NCI-H1105 treated with DMSO at 0.1 percent for 48 hours (cell line): ENCODE measurements around the gene CGNL1.

ENCODE experiments used
- DNase-seq: peaks from one replicate; lab custom pipeline; 2025; lab: John Stamatoyannopoulos, UW

The CGNL1 gene, protein sequence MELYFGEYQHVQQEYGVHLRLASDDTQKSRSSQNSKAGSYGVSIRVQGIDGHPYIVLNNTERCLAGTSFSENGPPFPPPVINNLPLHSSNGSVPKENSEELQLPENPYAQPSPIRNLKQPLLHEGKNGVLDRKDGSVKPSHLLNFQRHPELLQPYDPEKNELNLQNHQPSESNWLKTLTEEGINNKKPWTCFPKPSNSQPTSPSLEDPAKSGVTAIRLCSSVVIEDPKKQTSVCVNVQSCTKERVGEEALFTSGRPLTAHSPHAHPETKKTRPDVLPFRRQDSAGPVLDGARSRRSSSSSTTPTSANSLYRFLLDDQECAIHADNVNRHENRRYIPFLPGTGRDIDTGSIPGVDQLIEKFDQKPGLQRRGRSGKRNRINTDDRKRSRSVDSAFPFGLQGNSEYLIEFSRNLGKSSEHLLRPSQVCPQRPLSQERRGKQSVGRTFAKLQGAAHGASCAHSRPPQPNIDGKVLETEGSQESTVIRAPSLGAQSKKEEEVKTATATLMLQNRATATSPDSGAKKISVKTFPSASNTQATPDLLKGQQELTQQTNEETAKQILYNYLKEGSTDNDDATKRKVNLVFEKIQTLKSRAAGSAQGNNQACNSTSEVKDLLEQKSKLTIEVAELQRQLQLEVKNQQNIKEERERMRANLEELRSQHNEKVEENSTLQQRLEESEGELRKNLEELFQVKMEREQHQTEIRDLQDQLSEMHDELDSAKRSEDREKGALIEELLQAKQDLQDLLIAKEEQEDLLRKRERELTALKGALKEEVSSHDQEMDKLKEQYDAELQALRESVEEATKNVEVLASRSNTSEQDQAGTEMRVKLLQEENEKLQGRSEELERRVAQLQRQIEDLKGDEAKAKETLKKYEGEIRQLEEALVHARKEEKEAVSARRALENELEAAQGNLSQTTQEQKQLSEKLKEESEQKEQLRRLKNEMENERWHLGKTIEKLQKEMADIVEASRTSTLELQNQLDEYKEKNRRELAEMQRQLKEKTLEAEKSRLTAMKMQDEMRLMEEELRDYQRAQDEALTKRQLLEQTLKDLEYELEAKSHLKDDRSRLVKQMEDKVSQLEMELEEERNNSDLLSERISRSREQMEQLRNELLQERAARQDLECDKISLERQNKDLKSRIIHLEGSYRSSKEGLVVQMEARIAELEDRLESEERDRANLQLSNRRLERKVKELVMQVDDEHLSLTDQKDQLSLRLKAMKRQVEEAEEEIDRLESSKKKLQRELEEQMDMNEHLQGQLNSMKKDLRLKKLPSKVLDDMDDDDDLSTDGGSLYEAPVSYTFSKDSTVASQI

DNA sequence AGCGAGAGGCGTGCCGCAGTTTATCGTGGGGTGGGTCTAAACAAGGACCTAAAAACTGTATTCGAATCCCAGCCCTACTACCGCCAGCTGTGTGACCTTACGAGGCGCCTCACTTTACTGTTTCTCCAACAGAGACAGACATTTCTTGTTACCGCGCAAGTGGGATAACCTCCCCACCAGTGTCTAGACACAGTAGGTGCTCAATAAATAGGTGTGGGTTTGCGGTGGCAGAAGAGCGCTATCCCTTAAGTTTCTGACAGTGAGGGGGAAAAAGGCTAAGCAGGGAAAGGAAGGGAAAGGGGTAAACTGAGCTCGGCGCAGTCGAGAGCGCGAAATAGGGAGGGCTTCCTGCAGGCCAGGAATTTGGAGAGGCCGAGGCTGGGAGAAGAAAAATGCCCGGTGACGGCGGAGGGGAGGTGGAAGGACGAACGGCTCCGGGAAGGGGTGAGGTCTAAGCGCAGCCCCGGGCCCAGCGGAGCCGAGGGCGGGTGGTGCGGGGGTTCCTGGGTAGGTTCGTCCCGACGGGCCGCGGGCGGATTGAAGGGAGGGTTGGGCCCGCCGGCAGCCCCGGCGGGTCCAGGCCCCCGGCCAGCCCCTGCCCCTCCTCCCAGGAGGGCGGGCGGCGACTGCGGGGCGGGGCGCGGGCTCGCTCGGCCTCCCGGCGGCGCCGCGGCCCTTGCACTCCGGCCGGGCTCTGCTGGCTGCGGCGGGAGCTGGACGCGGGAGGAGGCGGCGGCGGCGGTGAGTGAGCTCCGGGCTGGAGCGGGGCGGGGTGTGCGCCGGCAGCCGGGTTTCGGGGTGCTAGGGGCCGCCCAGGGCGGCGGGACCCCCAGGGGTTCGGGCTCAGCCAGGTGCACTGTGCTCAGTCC is at the start of gene CGNL1:
TSS of gene CGNL1 (plus strand) at position 679 of the 869 bp plus-strand sequence. CDS start 61,495 bp downstream, outside the sequence.
- DNase-seq: no peak

DNA sequence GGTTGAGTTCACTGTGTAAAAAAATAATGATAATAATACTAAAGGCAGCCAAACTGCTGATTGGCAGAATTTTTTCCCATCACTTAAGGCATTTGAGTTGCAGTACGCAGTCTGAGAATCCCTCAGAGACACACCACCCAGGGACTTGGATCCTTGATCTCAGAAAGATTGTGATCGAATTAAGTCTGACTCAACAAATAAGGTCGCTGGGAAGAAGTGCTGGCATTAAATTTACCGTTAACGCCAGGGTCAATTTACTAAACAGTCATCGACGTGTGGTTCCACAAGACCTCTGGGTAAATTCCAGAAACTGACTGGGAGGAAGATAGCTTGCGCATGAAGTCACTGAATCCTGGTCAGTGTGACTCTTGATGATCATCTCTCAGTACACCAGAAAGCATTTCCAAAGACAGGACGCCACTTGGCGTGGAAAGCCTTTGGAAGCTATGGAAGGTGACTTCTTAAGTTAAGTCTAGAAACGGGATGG is 48.3 kb upstream of the CGNL1 start:
- no peak for DNase-seq

DNA sequence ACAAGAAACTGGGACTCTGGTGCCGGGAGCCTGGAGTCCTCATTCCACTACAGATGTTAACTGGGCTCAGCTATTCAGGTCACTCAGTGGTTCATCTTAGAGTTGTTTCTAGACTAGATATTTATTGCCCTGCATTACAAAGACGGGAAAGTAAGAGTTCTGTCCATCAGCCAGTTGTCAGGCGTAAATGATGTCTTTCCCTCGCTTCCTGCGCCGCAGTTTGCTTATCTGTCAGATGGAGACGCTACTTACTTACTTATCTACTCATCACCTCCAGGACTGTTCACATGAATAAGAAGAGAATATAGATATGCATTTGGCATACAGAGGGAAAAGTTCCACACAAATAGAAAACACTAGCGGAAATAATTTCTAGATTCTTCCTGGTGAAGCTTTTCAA is 47.8 kb upstream of the CGNL1 start:
- DNase-seq: no peak

DNA sequence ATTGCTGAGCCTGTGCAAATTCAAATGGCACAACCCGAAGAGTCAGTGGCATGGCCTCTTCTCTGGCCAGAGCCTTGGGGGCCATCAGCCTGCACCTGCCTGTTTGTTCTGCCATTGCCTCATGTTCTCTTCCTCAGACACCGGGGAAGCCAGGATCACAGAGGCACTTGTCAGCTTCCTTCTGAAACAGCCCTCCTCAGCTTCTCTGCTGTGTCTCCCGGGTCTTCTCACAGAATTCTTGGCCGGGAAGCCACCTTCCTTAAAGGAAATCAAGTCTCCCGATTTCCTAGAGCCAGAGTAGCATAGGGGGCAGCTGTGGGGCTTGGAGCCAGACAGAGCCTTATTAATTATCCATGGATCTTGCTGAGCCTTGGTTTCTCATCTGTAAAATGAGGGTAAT is 47.4 kb upstream of the CGNL1 start:
- DNase-seq: no peak

DNA sequence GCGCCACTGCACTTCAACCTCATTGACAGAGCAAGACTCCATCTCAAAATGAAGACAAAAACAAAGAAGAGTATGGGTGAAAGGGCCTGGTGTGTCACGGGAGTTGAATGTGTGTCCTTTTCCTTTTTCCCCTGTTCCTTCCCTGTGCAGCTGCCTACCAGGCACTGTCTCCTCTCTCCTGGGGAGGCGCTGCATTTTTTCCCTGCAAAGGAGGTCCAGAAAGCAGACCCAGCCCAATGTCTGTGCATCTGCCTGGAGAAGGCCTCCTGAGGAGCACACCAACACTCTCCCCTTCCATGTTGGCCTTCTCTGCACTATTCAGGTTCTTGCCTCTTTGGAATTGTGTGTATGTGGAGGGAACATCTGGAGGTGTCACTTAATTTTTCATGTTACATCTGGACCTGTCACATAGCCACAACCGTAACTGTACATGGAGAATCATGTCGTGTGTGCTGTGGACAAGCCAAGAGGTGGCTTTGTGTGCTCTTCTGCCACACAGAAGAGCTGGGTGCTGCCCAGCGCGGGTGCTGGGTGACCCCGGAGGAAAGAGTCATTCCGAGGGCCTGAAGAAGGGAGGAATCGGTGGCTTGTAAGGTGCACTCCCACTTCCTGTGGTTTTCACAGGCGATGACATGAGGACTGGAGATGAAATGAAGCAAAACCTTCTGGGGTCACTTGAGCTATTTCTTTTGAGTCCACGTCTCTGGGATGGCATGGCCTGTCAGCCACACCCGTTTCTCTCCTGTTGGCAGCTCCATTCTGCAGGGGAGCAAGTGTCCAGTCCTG is 46.5 kb upstream of the CGNL1 start:
- DNase-seq: no peak

DNA sequence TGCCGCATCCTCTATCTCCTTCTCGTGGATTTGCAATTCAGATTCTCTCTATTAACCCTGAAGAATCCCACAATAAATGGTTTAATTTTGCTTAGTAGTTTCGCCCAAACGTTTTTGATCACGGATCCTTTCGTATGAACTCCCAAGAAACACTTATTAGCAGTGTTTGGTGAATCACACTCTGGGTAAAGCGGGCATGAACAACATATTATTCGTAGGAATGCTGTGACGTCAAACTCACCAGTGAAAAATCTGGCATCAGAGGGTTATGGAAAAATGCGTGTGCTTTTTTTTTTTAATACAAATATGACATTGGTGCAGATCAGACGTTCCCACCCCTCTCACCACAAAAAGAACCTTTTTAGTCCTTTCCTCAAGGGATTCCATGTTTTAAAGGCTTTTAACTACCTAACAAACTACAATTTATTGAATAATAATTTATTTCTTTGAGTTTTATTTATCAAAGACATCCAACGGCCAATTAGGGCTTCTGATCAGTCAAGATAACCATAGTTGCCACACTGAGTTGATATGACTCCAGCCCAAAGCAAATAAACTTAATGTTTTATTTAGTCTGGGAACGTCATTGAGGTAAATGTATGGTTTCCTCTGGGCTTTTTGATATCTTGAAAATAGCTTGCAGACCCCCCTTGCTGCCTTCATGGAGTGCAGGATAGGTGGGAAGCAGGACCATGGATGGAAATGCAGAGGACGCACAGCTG is 45.5 kb upstream of the CGNL1 start:
- no peak for DNase-seq

DNA sequence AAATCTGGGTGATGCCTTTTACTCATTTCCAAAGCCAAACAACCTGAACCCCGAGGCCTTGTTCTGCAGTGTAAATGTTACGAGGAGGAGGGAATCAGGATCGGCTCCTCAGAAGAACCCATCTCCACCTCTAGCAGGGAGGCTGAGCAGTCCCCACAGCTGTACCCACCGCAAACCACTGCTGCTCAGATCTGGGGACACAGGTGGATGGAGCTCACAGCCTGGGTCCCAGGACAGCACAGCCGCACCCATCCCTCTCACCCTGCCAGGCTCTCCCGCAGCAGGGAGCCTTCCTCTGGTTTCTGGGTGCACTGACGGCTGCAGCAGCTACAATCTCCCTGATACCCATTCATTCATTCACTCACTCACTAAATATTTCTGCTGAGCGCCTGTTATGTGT is 44.0 kb upstream of the CGNL1 start:
- DNase-seq: no peak

DNA sequence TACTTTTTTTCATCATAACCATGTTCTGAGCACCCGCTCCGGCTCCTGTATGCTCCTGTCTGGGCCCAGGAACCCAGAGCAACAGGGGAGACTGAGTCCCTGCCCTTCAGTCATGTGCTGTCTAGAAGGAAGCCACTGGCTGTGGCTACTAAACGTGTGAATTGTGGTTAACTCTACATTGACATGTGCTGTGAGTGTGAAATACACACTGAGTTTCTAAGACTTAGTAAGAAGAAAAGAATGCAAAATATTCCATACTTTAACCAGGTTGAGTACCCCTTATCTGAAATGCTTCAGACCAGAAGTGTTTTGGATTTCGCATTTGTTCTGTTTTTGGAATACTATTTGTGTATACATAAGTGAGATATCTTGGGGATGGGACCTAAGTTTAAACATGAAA is 42.8 kb upstream of the CGNL1 start:
- DNase-seq: no peak

DNA sequence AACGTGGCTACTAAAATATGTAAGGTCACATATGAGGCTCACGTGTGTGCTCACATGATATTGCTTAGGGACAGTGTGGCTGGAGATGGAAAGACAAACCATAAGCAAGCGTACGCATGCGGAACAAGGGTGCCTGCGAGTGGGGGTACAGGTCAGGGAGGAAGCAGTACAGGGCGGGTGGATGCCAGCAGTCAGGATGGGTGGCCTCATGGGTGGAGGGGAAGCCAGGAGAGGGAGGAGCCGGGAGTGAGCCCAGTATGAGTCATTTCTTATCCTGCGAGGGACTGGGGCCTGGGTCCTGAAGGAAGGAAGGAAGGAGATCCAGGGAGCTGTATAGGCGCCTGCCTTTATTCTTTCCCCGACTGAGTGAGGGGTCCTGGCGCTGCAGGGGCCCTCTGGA is 42.0 kb upstream of the CGNL1 start:
- no peak for DNase-seq

DNA sequence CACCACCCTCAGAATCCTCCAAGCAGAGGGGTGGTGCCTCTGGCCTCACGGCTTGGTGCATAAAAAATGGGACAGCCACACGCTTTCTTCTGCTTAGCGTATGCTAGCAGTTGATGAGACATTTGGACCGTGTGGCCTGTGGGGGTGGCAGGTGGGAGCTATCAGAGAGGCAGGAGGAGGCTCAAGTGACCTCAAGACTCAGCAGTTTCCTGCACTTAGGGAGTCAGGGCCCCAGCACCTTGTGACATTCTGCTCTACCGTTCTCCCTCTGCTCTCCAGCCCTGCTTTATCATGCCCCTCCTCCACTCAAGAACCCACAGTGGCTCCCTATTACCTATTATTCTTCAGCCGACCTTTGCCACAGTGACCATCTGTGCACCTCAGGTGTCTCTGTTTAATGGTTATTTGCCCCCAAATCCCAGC is 41.0 kb upstream of the CGNL1 start:
- no peak for DNase-seq

DNA sequence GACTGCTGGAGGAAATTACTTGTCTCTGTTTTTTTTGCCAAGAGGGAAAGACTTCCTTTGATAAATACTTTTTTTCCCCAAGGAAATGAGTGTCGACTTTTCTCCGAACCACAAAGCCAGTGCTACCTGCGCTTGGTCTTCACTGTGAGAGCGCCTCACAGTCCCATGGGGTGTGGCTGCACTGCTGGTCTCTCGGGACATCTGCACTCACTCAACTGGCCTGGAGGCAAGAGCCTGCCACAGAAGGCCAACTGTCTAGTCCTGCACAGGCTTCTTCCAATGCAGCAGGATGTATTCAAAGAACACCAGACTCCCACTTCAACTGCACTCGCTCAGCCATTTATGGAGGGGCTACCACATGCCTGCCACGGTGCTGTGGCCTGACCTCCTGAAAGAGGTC is 40.6 kb upstream of the CGNL1 start:
- DNase-seq: no peak

DNA sequence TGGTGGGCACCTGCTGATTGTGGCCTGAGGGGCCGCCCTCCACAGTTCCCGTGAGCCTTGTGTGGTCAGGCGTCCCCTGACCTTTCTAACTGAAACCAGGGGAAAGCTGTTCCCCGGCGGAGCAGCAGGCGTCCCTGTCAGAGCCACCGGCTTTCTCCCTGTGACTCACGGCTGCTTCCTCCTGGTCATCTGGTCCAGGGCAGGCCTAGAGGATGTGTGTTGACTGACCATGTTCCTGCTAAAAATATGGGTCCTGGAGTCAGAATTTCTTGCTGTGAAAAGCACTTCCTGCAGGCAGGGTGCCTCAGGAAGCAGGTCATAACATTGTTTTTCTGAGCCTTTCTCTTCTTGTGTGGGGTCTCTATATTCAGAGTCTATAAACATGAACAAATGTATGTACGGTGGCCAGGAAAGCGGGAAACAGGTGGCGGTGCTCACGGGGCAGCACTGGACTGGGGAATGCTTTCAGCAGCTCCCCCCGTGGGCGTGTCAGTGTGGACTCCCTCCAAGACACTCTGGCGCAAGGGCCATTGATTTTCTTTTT is 38.4 kb upstream of the CGNL1 start:
- DNase-seq: no peak

DNA sequence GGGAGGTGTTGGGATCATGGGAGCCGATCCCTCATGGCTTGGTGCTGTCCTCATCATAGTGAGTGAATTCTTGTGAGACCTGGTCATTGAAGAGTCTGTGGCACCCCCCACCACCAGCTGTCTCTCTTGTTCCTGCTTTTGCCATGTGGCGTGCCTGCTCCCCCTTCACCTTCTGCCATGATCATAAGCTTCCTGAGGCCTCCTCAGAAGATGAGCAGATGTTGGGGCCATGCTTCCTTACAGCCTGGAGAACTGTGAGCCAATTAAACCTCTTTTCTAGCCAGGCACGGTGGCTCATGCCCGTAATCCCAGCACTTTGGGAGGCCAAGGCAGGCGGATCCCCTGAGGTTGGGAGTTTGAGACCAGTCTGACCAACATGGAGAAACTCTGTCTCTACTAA is 37.0 kb upstream of the CGNL1 start:
- DNase-seq: no peak

DNA sequence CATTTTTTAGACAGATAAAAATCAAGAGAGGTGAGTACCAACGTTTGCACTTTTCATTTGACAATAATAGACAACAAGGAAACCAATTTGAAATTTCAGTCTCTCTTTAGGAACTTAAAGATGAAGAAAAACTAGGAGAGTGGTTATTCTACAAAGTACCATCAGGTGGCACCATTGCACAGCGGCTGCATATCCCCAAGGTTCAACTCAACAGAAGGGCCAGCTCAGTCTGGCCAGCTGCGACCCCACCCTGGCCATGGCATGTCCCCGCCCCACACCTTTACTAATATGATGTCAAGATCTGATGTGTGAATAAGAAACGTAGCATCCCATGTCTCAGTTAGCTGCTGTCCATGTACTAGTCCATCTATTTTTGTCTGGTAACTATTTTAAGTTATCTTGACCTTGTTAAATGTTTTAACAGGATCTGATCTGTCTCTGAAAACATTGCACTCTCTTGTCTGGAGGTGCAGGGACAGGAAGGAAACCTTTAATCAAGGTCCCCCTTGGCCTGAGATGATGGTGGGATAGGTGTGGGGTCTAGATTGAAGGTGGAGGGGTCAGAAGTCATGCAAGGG is 35.5 kb upstream of the CGNL1 start:
- DNase-seq: peak; percentile 78

DNA sequence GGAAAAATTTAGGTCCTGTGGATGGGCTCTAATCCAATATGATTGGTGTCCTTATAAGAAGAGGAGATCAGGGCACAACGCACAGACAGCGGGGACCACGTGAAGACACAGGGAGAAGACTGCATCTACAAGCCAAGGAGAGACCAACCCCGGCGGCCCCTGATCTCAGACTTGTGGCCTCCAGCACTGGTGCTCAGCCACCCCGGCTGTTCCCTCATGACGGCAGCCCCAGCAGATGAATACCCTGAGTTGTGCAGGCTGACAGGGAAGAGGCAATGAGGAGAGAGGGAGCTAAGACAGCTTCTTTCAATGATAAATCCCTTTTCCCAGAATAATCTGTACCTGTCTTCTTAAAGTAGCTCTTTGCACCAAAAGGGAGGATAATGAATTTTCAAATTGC is 33.3 kb upstream of the CGNL1 start:
- no peak for DNase-seq

DNA sequence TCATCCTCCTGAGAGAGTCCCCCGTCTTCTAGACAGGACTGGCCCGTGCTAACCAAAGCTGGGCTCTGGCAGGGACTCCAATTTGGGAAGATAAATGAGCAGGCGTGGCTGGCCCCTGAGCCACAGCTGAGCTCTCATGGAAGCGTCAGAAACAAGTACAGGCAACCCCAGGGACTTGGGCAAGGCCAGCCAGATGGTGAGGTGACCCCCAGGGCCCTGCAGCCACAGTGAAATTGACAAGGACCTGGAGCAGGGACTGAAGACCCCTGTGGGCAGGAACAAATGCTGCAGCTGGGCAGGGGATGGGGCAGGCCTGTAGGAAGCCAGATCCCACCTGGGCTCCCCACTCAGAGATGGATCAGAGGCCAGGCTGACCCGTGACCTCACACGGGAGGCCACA is 32.8 kb upstream of the CGNL1 start:
- no peak for DNase-seq

DNA sequence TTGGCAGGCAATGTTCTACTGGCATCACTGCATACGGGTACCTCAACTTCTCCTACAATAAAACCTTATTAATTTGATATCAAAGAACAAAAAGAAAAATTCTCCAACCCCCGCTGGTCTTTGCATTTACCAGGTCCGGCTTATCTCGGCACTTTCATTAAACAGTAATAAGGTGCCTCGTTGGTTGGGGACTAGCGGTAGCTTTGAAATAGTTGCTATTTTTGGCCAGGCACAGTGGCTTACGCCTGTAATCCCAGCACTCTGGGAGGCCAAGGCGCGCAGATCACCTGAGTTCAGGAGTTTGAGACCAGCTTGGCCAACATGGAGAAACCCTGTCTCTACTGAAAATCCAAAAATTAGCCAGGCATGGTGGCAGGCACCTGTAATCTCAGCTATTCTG is 32.0 kb upstream of the CGNL1 start:
- no peak for DNase-seq

DNA sequence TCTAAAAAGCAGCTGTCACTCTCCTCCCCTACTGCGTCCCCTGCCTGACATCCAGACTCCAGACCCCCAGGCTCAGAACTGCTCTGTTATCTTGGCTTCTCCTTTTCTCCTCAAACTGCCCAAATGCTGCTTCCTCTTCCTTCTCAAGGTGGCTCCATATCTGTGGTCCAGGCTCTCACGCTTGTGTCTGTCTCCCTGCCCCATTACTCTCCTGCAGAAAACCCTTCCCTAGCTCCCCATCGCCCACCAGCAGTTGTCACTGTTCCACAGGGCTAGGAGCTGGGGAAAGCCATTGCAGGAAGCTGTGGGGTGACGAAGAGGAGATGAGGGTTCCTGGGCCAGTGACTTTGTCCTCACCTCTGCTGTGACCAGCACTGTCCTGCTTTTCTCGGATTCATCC is 30.7 kb upstream of the CGNL1 start:
- DNase-seq: no peak

DNA sequence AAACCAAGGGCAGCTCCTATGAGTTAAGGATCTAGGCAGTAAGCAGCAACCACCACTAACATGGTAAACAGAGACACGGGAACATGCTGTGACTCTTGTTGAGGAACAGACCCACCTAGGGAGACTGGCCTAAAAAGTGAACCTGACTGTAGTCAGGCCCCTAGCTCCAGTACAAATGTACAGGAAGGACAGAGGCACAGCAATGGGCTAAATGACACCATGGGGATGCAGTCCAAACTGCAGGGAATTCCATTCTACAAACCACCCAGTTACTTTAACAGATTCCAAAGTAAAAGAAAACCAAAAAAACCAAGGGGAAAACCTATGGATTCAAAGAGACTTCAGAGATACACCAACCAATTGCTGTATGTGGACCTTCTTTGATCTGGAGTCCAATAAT is 28.2 kb upstream of the CGNL1 start:
- no peak for DNase-seq
